Measurements from ENCODE around the gene CCDC33.

The CCDC33 gene

GRCh38 chr15:74201710-74202420 is 34.3 kb upstream of the CCDC33 start:
- TF ChIP-seq CTCF (IDR thresholded peaks at IDR 0.05; ENCODE audit: insufficient read depth, low read depth, low read length, missing control alignments), result no peak
- H3K4me3 ChIP-seq (ENCODE audit: low read depth, low read length), result no peak overlapping the region
- no peak for DNase-seq (ENCODE audit: low read depth)

GRCh38 chr15:74202452-74203401 is 33.4 kb upstream of the CCDC33 start, which contains the start of gene STRA6:
Gene STRA6 (minus strand): TSS chr15:74202787. CDS start chr15:74202267, 520 bp downstream.
- TF ChIP-seq CTCF (IDR thresholded peaks at IDR 0.05; ENCODE audit: insufficient read depth, low read depth, low read length, missing control alignments), result no peak
- no peak within 1 kb of the TSS for H3K4me3 ChIP-seq (ENCODE audit: low read depth, low read length)
- no peak for DNase-seq (ENCODE audit: low read depth)

GRCh38 chr15:74203914-74204431 is 32.2 kb upstream of the CCDC33 start:
- DNase-seq (ENCODE audit: low read depth), result no peak
- no peak overlapping the region for H3K4me3 ChIP-seq (ENCODE audit: low read depth, low read length)
- no peak for TF ChIP-seq CTCF (IDR thresholded peaks at IDR 0.05; ENCODE audit: insufficient read depth, low read depth, low read length, missing control alignments)

GRCh38 chr15:74205582-74205947 is 30.6 kb upstream of the CCDC33 start:
- DNase-seq (ENCODE audit: low read depth), result no peak
- H3K4me3 ChIP-seq (ENCODE audit: low read depth, low read length), result no peak overlapping the region
- TF ChIP-seq CTCF (IDR thresholded peaks at IDR 0.05; ENCODE audit: insufficient read depth, low read depth, low read length, missing control alignments), result no peak

GRCh38 chr15:74206801-74207281 is 29.3 kb upstream of the CCDC33 start:
- TF ChIP-seq CTCF (IDR thresholded peaks at IDR 0.05; ENCODE audit: insufficient read depth, low read depth, low read length, missing control alignments), result no peak
- H3K4me3 ChIP-seq (ENCODE audit: low read depth, low read length), result no peak overlapping the region
- no peak for DNase-seq (ENCODE audit: low read depth)

GRCh38 chr15:74207652-74208440 is 28.3 kb upstream of the CCDC33 start:
- H3K4me3 ChIP-seq (ENCODE audit: low read depth, low read length), result no peak overlapping the region

More at GRCh38 chr15:74207652-74208440, 28.3 kb upstream of the CCDC33 start:
- no peak for TF ChIP-seq CTCF (IDR thresholded peaks at IDR 0.05; ENCODE audit: insufficient read depth, low read depth, low read length, missing control alignments)
- DNase-seq (ENCODE audit: low read depth), result no peak
